ENCODE measurements around the gene PPP1R12C.

DNA sequence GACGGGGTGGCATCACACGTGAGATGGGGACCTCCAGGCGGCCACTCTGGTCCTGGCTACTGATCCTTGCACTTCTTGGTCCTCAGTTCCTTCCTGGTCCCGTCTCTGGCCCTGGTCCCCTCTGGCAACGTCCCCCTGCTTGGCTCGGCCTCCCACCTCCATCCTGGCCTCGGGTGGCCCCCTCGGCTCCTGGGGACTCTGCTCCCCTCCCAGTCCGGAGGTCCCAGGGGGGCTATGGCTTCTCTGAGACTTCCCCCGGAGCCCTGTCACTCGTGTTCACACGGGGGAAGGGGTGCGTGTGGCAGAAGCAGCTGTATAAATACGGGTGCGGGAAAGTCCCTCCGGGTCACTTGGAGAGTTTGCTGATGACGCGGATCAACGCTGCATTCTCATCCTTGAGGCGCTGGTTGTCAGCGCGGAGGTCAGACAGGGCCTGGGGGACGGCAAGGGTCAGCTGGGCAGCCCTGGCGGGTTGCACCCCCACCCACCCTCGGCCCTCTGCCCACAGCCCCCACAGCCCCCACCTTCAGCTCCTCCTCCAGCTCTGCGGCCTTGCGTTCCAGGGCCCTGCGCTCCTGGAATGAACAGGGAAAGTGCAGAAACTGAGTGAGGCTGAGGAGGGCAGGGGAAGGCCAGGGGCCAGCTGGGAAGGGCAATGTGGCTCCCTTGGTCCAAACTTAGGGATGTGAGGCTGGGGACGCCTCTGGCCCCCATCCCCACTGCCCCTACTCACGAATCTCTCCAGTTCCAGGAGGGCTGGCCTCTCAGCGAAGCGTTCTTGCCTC, 26.1 kb downstream of the PPP1R12C start:
- TF ChIP-seq CBX5 (IDR thresholded peaks at IDR 0.05; ENCODE audit: low read depth): no peak
- TF ChIP-seq, protein P1, sequence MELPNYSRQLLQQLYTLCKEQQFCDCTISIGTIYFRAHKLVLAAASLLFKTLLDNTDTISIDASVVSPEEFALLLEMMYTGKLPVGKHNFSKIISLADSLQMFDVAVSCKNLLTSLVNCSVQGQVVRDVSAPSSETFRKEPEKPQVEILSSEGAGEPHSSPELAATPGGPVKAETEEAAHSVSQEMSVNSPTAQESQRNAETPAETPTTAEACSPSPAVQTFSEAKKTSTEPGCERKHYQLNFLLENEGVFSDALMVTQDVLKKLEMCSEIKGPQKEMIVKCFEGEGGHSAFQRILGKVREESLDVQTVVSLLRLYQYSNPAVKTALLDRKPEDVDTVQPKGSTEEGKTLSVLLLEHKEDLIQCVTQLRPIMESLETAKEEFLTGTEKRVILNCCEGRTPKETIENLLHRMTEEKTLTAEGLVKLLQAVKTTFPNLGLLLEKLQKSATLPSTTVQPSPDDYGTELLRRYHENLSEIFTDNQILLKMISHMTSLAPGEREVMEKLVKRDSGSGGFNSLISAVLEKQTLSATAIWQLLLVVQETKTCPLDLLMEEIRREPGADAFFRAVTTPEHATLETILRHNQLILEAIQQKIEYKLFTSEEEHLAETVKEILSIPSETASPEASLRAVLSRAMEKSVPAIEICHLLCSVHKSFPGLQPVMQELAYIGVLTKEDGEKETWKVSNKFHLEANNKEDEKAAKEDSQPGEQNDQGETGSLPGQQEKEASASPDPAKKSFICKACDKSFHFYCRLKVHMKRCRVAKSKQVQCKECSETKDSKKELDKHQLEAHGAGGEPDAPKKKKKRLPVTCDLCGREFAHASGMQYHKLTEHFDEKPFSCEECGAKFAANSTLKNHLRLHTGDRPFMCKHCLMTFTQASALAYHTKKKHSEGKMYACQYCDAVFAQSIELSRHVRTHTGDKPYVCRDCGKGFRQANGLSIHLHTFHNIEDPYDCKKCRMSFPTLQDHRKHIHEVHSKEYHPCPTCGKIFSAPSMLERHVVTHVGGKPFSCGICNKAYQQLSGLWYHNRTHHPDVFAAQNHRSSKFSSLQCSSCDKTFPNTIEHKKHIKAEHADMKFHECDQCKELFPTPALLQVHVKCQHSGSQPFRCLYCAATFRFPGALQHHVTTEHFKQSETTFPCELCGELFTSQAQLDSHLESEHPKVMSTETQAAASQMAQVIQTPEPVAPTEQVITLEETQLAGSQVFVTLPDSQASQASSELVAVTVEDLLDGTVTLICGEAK (IDR thresholded peaks at IDR 0.05; ENCODE audit: borderline replicate concordance): no peak
- TF ChIP-seq, protein P2, sequence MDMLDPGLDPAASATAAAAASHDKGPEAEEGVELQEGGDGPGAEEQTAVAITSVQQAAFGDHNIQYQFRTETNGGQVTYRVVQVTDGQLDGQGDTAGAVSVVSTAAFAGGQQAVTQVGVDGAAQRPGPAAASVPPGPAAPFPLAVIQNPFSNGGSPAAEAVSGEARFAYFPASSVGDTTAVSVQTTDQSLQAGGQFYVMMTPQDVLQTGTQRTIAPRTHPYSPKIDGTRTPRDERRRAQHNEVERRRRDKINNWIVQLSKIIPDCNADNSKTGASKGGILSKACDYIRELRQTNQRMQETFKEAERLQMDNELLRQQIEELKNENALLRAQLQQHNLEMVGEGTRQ (IDR thresholded peaks at IDR 0.05; ENCODE audit: borderline replicate concordance, low read depth, low read length): no peak
- TF ChIP-seq YY1 (IDR thresholded peaks at IDR 0.05; ENCODE audit: low read depth, low read length): no peak
- TF ChIP-seq, protein P3, sequence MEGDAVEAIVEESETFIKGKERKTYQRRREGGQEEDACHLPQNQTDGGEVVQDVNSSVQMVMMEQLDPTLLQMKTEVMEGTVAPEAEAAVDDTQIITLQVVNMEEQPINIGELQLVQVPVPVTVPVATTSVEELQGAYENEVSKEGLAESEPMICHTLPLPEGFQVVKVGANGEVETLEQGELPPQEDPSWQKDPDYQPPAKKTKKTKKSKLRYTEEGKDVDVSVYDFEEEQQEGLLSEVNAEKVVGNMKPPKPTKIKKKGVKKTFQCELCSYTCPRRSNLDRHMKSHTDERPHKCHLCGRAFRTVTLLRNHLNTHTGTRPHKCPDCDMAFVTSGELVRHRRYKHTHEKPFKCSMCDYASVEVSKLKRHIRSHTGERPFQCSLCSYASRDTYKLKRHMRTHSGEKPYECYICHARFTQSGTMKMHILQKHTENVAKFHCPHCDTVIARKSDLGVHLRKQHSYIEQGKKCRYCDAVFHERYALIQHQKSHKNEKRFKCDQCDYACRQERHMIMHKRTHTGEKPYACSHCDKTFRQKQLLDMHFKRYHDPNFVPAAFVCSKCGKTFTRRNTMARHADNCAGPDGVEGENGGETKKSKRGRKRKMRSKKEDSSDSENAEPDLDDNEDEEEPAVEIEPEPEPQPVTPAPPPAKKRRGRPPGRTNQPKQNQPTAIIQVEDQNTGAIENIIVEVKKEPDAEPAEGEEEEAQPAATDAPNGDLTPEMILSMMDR (IDR thresholded peaks at IDR 0.05 in 2 of 3, conservative IDR thresholded peaks at IDR 0.05 in 1 of 3; ENCODE audit: control insufficient read depth in 2 of 3, extremely low read depth in 1 of 3, insufficient read depth in 1 of 3, low read depth in 3 of 3, low read length in 3 of 3): no peak
- TF ChIP-seq BRCA1 (IDR thresholded peaks at IDR 0.05; ENCODE audit: low read depth, low read length): no peak
- TF ChIP-seq, protein P4, sequence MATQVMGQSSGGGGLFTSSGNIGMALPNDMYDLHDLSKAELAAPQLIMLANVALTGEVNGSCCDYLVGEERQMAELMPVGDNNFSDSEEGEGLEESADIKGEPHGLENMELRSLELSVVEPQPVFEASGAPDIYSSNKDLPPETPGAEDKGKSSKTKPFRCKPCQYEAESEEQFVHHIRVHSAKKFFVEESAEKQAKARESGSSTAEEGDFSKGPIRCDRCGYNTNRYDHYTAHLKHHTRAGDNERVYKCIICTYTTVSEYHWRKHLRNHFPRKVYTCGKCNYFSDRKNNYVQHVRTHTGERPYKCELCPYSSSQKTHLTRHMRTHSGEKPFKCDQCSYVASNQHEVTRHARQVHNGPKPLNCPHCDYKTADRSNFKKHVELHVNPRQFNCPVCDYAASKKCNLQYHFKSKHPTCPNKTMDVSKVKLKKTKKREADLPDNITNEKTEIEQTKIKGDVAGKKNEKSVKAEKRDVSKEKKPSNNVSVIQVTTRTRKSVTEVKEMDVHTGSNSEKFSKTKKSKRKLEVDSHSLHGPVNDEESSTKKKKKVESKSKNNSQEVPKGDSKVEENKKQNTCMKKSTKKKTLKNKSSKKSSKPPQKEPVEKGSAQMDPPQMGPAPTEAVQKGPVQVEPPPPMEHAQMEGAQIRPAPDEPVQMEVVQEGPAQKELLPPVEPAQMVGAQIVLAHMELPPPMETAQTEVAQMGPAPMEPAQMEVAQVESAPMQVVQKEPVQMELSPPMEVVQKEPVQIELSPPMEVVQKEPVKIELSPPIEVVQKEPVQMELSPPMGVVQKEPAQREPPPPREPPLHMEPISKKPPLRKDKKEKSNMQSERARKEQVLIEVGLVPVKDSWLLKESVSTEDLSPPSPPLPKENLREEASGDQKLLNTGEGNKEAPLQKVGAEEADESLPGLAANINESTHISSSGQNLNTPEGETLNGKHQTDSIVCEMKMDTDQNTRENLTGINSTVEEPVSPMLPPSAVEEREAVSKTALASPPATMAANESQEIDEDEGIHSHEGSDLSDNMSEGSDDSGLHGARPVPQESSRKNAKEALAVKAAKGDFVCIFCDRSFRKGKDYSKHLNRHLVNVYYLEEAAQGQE (IDR thresholded peaks at IDR 0.05; ENCODE audit: low read depth, low read length): no peak
- TF ChIP-seq POLR2A (IDR thresholded peaks at IDR 0.05; ENCODE audit: low read depth, low read length): no peak
- TF ChIP-seq, protein P5, sequence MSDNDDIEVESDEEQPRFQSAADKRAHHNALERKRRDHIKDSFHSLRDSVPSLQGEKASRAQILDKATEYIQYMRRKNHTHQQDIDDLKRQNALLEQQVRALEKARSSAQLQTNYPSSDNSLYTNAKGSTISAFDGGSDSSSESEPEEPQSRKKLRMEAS (IDR thresholded peaks at IDR 0.05; ENCODE audit: low read depth, low read length): no peak
- TF ChIP-seq GABPA (IDR thresholded peaks at IDR 0.05; ENCODE audit: low read depth): no peak
- no peak for TF ChIP-seq RCOR1 (conservative IDR thresholded peaks at IDR 0.05; ENCODE audit: low read depth, low read length)
